ENCODE data around the gene FAT2. TPM values are rescaled to one million over a fixed set of nuclear protein-coding genes. Genes with fewer than 3 reads are reported as not detected.

Gene FAT2
- total RNA-seq, 2 experiments from 2014 or later, result not detected

DNA sequence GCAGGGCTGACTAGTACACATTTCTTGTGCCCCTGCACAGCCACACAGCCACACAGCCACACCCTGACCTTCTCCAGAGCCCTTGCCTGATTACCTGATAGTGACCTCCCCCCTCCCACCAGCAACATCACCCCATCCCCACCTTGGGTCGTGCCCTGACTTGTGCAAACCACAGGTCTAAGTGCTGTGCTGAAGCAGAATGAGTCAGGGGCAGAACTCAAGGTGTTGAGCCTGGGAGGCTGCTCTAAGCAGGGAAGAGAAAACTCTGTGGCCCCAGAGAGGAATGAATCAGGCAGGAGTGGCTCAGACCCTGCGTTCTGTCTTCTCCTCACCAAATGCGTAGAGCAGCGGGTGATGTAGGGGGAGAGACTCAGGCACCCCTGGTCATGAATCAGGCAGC, 24.3 kb upstream of the FAT2 start:
- Histone ChIP-seq H3K79me2 (ENCODE audit: insufficient read depth, low read depth, low read length) (no peaks in the 10 kb centered on the region), H3K4me1 (ENCODE audit: insufficient read depth, low read length, poor library complexity, severe bottlenecking) (no peaks in the 10 kb centered on the region), H3K9me3 (ENCODE audit: low read length) (no peaks in the 10 kb centered on the region), H3K36me3 (ENCODE audit: insufficient read depth, low read length) (no peaks in the 10 kb centered on the region), H3K4me3 (ENCODE audit: low read depth, low read length, poor library complexity, severe bottlenecking) (no peak overlapping the region), H3K9me2 (ENCODE audit: insufficient read depth, low read length) (no peaks in the 10 kb centered on the region), H2AFZ (ENCODE audit: low read length) (no peak overlapping the region), H3K27ac (ENCODE audit: low read depth, low read length, poor library complexity, severe bottlenecking) (no peak overlapping the region), H3K4me2 (ENCODE audit: low read length) (no peak overlapping the region), H4K20me1 (ENCODE audit: insufficient read depth, low read length) (no peaks in the 10 kb centered on the region)
- no peak for DNase-seq (ENCODE audit: low spot score)
- POLR2A ChIA-PET, result interaction anchor here (0.6 to 1.1 kb wide), 2 partner anchors 12 to 23 kb away, joined by 3 to 6 read pairs; no protein-coding TSS in a partner anchor
- intact Hi-C loops (cut with micrococcal nuclease; ENCODE audit: unreplicated experiment), result no loop called here
- TF ChIP-seq, protein P1, sequence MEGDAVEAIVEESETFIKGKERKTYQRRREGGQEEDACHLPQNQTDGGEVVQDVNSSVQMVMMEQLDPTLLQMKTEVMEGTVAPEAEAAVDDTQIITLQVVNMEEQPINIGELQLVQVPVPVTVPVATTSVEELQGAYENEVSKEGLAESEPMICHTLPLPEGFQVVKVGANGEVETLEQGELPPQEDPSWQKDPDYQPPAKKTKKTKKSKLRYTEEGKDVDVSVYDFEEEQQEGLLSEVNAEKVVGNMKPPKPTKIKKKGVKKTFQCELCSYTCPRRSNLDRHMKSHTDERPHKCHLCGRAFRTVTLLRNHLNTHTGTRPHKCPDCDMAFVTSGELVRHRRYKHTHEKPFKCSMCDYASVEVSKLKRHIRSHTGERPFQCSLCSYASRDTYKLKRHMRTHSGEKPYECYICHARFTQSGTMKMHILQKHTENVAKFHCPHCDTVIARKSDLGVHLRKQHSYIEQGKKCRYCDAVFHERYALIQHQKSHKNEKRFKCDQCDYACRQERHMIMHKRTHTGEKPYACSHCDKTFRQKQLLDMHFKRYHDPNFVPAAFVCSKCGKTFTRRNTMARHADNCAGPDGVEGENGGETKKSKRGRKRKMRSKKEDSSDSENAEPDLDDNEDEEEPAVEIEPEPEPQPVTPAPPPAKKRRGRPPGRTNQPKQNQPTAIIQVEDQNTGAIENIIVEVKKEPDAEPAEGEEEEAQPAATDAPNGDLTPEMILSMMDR (conservative IDR thresholded peaks at IDR 0.05; ENCODE audit: low read length), result no peak
- no peak for TF ChIP-seq EZH2phosphoT487 (IDR thresholded peaks at IDR 0.05; ENCODE audit: borderline replicate concordance, low read depth, low read length)
- CTCF ChIA-PET (ENCODE audit: unreplicated experiment), result no interaction called here
- BruUV-seq (replicated peaks), result no TSS peak

DNA sequence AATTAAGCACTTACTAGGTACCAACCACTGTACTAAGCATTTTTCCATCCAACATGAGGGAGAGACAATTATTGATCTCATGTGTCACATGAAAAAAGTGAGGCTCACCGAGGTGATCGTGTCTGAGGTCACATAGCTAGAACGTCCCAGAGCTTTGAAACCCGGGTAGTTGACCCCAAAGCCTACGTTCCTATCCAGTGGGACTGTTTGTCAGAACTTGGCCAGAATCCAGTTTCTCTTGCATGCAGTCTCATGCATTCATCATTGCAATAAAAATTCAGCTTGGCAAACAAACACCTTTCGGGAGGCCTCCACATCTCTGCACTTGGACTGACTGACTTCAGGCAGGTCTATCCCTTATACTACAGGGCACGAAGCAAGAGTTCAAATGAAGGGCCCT, 23.4 kb upstream of the FAT2 start:
- H3K27ac ChIP-seq (ENCODE audit: low read depth, low read length, poor library complexity, severe bottlenecking), result no peak overlapping the region
- no peak overlapping the region for H3K4me3 ChIP-seq (ENCODE audit: low read depth, low read length, poor library complexity, severe bottlenecking)
- H3K4me2 ChIP-seq (ENCODE audit: low read length), result no peak overlapping the region
- BruUV-seq (replicated peaks), result no TSS peak
- CTCF ChIA-PET (ENCODE audit: unreplicated experiment), result interaction anchor here (0.6 kb wide), 1 partner anchor 25 kb away, joined by 3 read pairs; no protein-coding TSS in a partner anchor
- POLR2A ChIA-PET, result interaction anchor here (1.1 kb wide), 1 partner anchor 22 kb away, joined by 3 read pairs; no protein-coding TSS in a partner anchor
- no peaks in the 10 kb centered on the region for H3K79me2 ChIP-seq (ENCODE audit: insufficient read depth, low read depth, low read length)
- no peaks in the 10 kb centered on the region for H3K4me1 ChIP-seq (ENCODE audit: insufficient read depth, low read length, poor library complexity, severe bottlenecking)
- no peaks in the 10 kb centered on the region for H3K9me3 ChIP-seq (ENCODE audit: low read length)
- TF ChIP-seq, protein P1 (conservative IDR thresholded peaks at IDR 0.05; ENCODE audit: low read length), result no peak
- TF ChIP-seq EZH2phosphoT487 (IDR thresholded peaks at IDR 0.05; ENCODE audit: borderline replicate concordance, low read depth, low read length), result no peak
- no peak for DNase-seq (ENCODE audit: low spot score)
- intact Hi-C loops (cut with micrococcal nuclease; ENCODE audit: unreplicated experiment), result no loop called here
- H3K36me3 ChIP-seq (ENCODE audit: insufficient read depth, low read length), result no peaks in the 10 kb centered on the region
- H4K20me1 ChIP-seq (ENCODE audit: insufficient read depth, low read length), result no peaks in the 10 kb centered on the region
- no peaks in the 10 kb centered on the region for H3K9me2 ChIP-seq (ENCODE audit: insufficient read depth, low read length)
- H2AFZ ChIP-seq (ENCODE audit: low read length), result no peak overlapping the region

DNA sequence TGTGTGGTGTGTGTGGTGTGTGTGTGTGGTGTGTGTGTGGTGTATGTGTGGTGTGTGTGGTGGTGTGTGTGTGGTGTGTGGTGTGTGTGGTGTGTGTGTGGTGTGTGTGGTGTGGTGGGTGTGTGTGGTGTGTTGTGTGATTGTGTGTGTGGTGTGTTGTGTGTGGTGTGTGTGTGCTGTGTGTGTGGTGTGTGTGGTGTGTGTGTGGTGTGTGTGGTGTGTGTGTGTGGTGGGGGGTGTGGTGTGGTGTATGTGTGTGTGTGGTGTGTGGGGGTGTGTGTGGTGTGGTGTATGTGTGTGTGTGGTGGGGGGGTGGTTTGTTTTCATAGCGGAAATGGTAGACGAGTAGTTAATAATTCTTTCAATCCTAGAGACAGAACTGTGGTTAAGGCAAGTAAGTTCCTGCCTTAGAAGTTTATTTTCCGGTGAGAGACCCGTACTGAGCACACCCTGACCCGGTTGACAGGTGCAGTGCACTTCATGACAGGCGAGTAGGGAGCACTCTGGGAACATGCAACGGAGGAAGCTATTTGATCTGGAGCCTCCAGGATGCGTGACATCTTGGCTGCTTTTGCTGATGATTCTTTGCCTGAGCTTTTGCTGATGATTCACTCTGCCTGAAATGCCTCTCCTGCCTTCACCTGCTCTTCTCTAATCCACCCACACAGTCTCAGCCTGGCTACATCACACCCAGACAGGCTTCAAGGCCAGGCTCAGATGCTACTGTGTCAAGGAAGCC, 21.7 kb upstream of the FAT2 start:
- intact Hi-C loops (cut with micrococcal nuclease; ENCODE audit: unreplicated experiment), result no loop called here
- Histone ChIP-seq H3K36me3 (ENCODE audit: insufficient read depth, low read length) (no peaks in the 10 kb centered on the region), H3K4me2 (ENCODE audit: low read length) (no peak overlapping the region), H4K20me1 (ENCODE audit: insufficient read depth, low read length) (no peaks in the 10 kb centered on the region), H3K79me2 (ENCODE audit: insufficient read depth, low read depth, low read length) (no peaks in the 10 kb centered on the region), H3K27ac (ENCODE audit: low read depth, low read length, poor library complexity, severe bottlenecking) (no peak overlapping the region), H2AFZ (ENCODE audit: low read length) (no peak overlapping the region), H3K4me1 (ENCODE audit: insufficient read depth, low read length, poor library complexity, severe bottlenecking) (no peaks in the 10 kb centered on the region), H3K9me2 (ENCODE audit: insufficient read depth, low read length) (no peaks in the 10 kb centered on the region), H3K4me3 (ENCODE audit: low read depth, low read length, poor library complexity, severe bottlenecking) (no peak overlapping the region), H3K9me3 (ENCODE audit: low read length) (no peaks in the 10 kb centered on the region)
- ChIA-PET POLR2A (interaction anchor here (0.7 kb wide), 1 partner anchor 65 kb away, joined by 3 read pairs; no protein-coding TSS in a partner anchor), CTCF (ENCODE audit: unreplicated experiment) (no interaction called here)
- TF ChIP-seq, protein P1 (conservative IDR thresholded peaks at IDR 0.05; ENCODE audit: low read length), result no peak
- no peak for TF ChIP-seq EZH2phosphoT487 (IDR thresholded peaks at IDR 0.05; ENCODE audit: borderline replicate concordance, low read depth, low read length)
- no TSS peak for BruUV-seq (replicated peaks)
- DNase-seq (ENCODE audit: low spot score), result no peak

Data from OCI-LY7 (cell line).